ENCODE data around the gene C3AR1. TPM values are rescaled to one million over a fixed set of nuclear protein-coding genes. Genes with fewer than 3 reads are reported as not detected.
"Not testable (repeated sequence)": the region's sequence is repeated elsewhere in the genome, so short reads cannot be mapped to it uniquely, and the experiment has no call there.

Gene C3AR1
- total RNA-seq, 2 donors from 2014 or later = 1.5 to 3.4 TPM

- Histone ChIP-seq H3K27me3 (replicated peaks; ENCODE audit: insufficient read depth) (no peaks in the 10 kb centered on the region), H3K4me1 (replicated peaks) (no peaks in the 10 kb centered on the region), H3K9me3 (no peaks in the 10 kb centered on the region), H3K4me3 (no peak overlapping the region), H3K27ac (no peak overlapping the region), H3K36me3 (peaks cover 6 to 15% of the 10 kb centered on the region in 2 donors)
- TF ChIP-seq CTCF (IDR thresholded peaks at IDR 0.05) (no peak), POLR2A (IDR thresholded peaks at IDR 0.05) (no peak), POLR2AphosphoS5 (IDR thresholded peaks at IDR 0.05) (no peak)
- 93% methylated on average over 3 of the region's 3 CpGs for WGBS
- no peak for DNase-seq (ENCODE audit: low spot score)
- intact Hi-C loops (cut with DNase I) = no loop called here
These were observed 27.1 kb upstream of the C3AR1 start for GRCh38 chr12:8093291-8093690.

GRCh38 chr12:8089716-8090115, 23.6 kb upstream of the C3AR1 start:
- peaks cover 5% of the 10 kb centered on the region for H3K4me1 ChIP-seq (replicated peaks)
- no peak overlapping the region for H3K4me3 ChIP-seq
- WGBS = 90% methylated on average over 5 of the region's 5 CpGs
- no peak overlapping the region for H3K27ac ChIP-seq
- H3K36me3 ChIP-seq = peaks cover 5 to 9% of the 10 kb centered on the region in 2 donors
- intact Hi-C loops (cut with DNase I) = no loop called here
- H3K9me3 ChIP-seq = no peaks in the 10 kb centered on the region
- no peaks in the 10 kb centered on the region for H3K27me3 ChIP-seq (replicated peaks; ENCODE audit: insufficient read depth)
- TF ChIP-seq POLR2AphosphoS5 (IDR thresholded peaks at IDR 0.05) (no peak), POLR2A (IDR thresholded peaks at IDR 0.05) (no peak), CTCF (IDR thresholded peaks at IDR 0.05) (no peak)
- no peak for DNase-seq (ENCODE audit: low spot score)

- H3K9me3 ChIP-seq; H3K36me3 ChIP-seq; H3K4me3 ChIP-seq; H3K4me1 ChIP-seq (replicated peaks); H3K27ac ChIP-seq; DNase-seq (ENCODE audit: low spot score); H3K27me3 ChIP-seq (replicated peaks; ENCODE audit: insufficient read depth); intact Hi-C loops (cut with DNase I): not testable (repeated sequence)
- 87% methylated on average over 11 of the region's 11 CpGs for WGBS
These were observed 23.1 kb upstream of the C3AR1 start for GRCh38 chr12:8089277-8089676.

GRCh38 chr12:8088574-8088973, 22.4 kb upstream of the C3AR1 start:
- no peak overlapping the region for H3K4me3 ChIP-seq
- TF ChIP-seq POLR2AphosphoS5 (IDR thresholded peaks at IDR 0.05) (no peak), POLR2A (IDR thresholded peaks at IDR 0.05) (no peak), CTCF (IDR thresholded peaks at IDR 0.05) (no peak)
- H3K4me1 ChIP-seq (replicated peaks) = peaks cover 10% of the 10 kb centered on the region
- H3K36me3 ChIP-seq = peaks cover 0 to 9% of the 10 kb centered on the region in 2 donors
- 81% methylated on average over 3 of the region's 3 CpGs for WGBS
- intact Hi-C loops (cut with DNase I) = no loop called here
- no peak for DNase-seq (ENCODE audit: low spot score)
- no peaks in the 10 kb centered on the region for H3K27me3 ChIP-seq (replicated peaks; ENCODE audit: insufficient read depth)
- no peaks in the 10 kb centered on the region for H3K9me3 ChIP-seq
- no peak overlapping the region for H3K27ac ChIP-seq

- WGBS = 75% methylated on average over 2 of the region's 2 CpGs
- no peak overlapping the region for H3K4me3 ChIP-seq
- no peak for DNase-seq (ENCODE audit: low spot score)
- H3K36me3 ChIP-seq = peaks cover 0 to 9% of the 10 kb centered on the region in 2 donors
- intact Hi-C loops (cut with DNase I) = no loop called here
- TF ChIP-seq POLR2AphosphoS5 (IDR thresholded peaks at IDR 0.05) (no peak), CTCF (IDR thresholded peaks at IDR 0.05) (no peak), POLR2A (IDR thresholded peaks at IDR 0.05) (no peak)
- no peaks in the 10 kb centered on the region for H3K9me3 ChIP-seq
- no peak overlapping the region for H3K27ac ChIP-seq
- H3K4me1 ChIP-seq (replicated peaks) = peaks cover 10% of the 10 kb centered on the region
- H3K27me3 ChIP-seq (replicated peaks; ENCODE audit: insufficient read depth) = no peaks in the 10 kb centered on the region
These were observed 21.5 kb upstream of the C3AR1 start for GRCh38 chr12:8087666-8088065.

- not testable (repeated sequence) for H3K4me3 ChIP-seq; H3K27me3 ChIP-seq (replicated peaks; ENCODE audit: insufficient read depth); H3K9me3 ChIP-seq; H3K27ac ChIP-seq; H3K36me3 ChIP-seq; DNase-seq (ENCODE audit: low spot score)
- H3K4me1 ChIP-seq (replicated peaks) = peaks cover 10% of the 10 kb centered on the region
- intact Hi-C loops (cut with DNase I) = loop anchor here (5.0 kb wide), 1 partner anchor 37 kb away; no protein-coding TSS in a partner anchor
- 71% methylated on average over 3 of the region's 3 CpGs for WGBS
These were observed 18.2 kb upstream of the C3AR1 start for GRCh38 chr12:8084351-8084750.
